Neural cell (in vitro differentiated cells): ENCODE measurements around the gene CLIC3. TPM values are rescaled to one million over a fixed set of nuclear protein-coding genes. Genes with fewer than 3 reads are reported as not detected.

ENCODE experiments used
- H2AFZ ChIP-seq: fragments of 200-600, 300-800 bp; sonication (generic), shearing (Covaris generic); 2 replicates; pipeline ENCODE4 v1.6.0; 2014; ENCODE audit warnings: low read depth, mild to moderate bottlenecking, antibody characterized with exemption, low read length, moderate library complexity
- H3F3A ChIP-seq: fragments of 200-600 bp; shearing (Covaris generic); 2 replicates; pipeline ENCODE4 v1.6.1; 2016; ENCODE audit warnings: mild to moderate bottlenecking, moderate library complexity, mixed read lengths, antibody characterized with exemption, low read length; ENCODE audit not compliant: insufficient read depth, poor library complexity, severe bottlenecking
- H3K27ac ChIP-seq: fragments of 200-600, 300-800 bp; sonication (generic), shearing (Covaris generic); 2 replicates; pipeline ENCODE4 v1.5.1; 2014; ENCODE audit warnings: mild to moderate bottlenecking, low read length, moderate library complexity
- H3K27me3 ChIP-seq: fragments of 300-800, 200-600 bp; sonication (generic), shearing (Covaris generic); 2 replicates; pipeline ENCODE4 v1.6.0; 2014; ENCODE audit warnings: mild to moderate bottlenecking, low read depth, low read length, moderate library complexity; ENCODE audit not compliant: insufficient read depth
- H3K36me3 ChIP-seq: fragments of 300-800, 200-600 bp; sonication (generic), shearing (Covaris generic); 2 replicates; pipeline ENCODE4 v1.5.1; 2014; ENCODE audit warnings: mild to moderate bottlenecking, antibody characterized with exemption, low read length, moderate library complexity; ENCODE audit not compliant: insufficient read depth
- H3K4me2 ChIP-seq: fragments of 300-800, 200-600 bp; sonication (generic), shearing (Covaris generic); 2 replicates; pipeline ENCODE4 v1.6.0; 2014; ENCODE audit warnings: mild to moderate bottlenecking, low read length
- H3K4me3 ChIP-seq: fragments of 300-800, 200-600 bp; sonication (generic), shearing (Covaris generic); 2 replicates; pipeline ENCODE4 v1.5.1; 2014; ENCODE audit warnings: mild to moderate bottlenecking, low read length, moderate library complexity
- H3K79me2 ChIP-seq: fragments of 200-600 bp; shearing (Covaris generic); replicated peaks from 2 replicates; pipeline ENCODE4 v1.6.0; 2014; ENCODE audit warnings: mild to moderate bottlenecking, low read length, moderate library complexity; ENCODE audit not compliant: insufficient read depth
- H3K9ac ChIP-seq: fragments of 300-800, 200-600 bp; sonication (generic), shearing (Covaris generic); 2 replicates; pipeline ENCODE4 v1.6.1; 2016; ENCODE audit warnings: mild to moderate bottlenecking, low read length, mixed read lengths
- H3K9me2 ChIP-seq: fragments of 200-600 bp; shearing (Covaris generic); 2 replicates; pipeline ENCODE4 v1.6.1; 2016; ENCODE audit warnings: mild to moderate bottlenecking, low read length, mixed read lengths; ENCODE audit not compliant: insufficient read depth
- H3K9me3 ChIP-seq: fragments of 200-600, 300-800 bp; sonication (generic), shearing (Covaris generic); 2 replicates; pipeline ENCODE4 v1.6.1; 2016; ENCODE audit warnings: mild to moderate bottlenecking, mixed run types, low read length, moderate library complexity, mixed read lengths
- H4K20me1 ChIP-seq: fragments of 200-600 bp; shearing (Covaris generic); 2 replicates; pipeline ENCODE4 v1.6.1; 2016; ENCODE audit warnings: mild to moderate bottlenecking, mixed run types; ENCODE audit not compliant: insufficient read depth
- CTCF ChIP-seq: fragments of 450-650 bp; IDR thresholded peaks from 2 replicates; pipeline ENCODE4 v1.5.1; 2014; ENCODE audit warnings: antibody characterized with exemption, mild to moderate bottlenecking, moderate library complexity; ENCODE audit not compliant: poor library complexity, severe bottlenecking
- EP300 ChIP-seq: fragments of 450-650 bp; conservative IDR thresholded peaks from 2 replicates; pipeline ENCODE4 v1.6.1; 2014; ENCODE audit warnings: antibody characterized with exemption, mild to moderate bottlenecking, moderate library complexity; ENCODE audit not compliant: poor library complexity, severe bottlenecking
- EZH2 ChIP-seq: fragments of 200-600, 300-800 bp; shearing (Covaris generic), sonication (generic); IDR thresholded peaks from 2 replicates; pipeline ENCODE4 v1.6.1; 2014; ENCODE audit warnings: antibody characterized with exemption, low read length, borderline replicate concordance, mild to moderate bottlenecking; ENCODE audit not compliant: insufficient read depth, poor library complexity, severe bottlenecking
- MXI1 ChIP-seq: fragments of 450-650 bp; conservative IDR thresholded peaks from 2 replicates; pipeline ENCODE4 v1.6.1; 2014; ENCODE audit warnings: antibody characterized with exemption, mild to moderate bottlenecking; ENCODE audit not compliant: poor library complexity, severe bottlenecking
- POLR2AphosphoS5 ChIP-seq: IDR thresholded peaks from 2 replicates; pipeline ENCODE4 v1.6.1; 2012
- RAD21 ChIP-seq: fragments of 450-650 bp; conservative IDR thresholded peaks from 2 replicates; pipeline ENCODE4 v1.6.1; 2014; ENCODE audit warnings: antibody characterized with exemption, mild to moderate bottlenecking, moderate library complexity
- REST ChIP-seq: IDR thresholded peaks from 2 replicates; pipeline ENCODE4 v1.6.1; 2012; ENCODE audit warnings: borderline replicate concordance
- SMC3 ChIP-seq: fragments of 450-650 bp; conservative IDR thresholded peaks from 2 replicates; pipeline ENCODE4 v1.6.1; 2014; ENCODE audit warnings: antibody characterized with exemption, mild to moderate bottlenecking, moderate library complexity; ENCODE audit not compliant: poor library complexity
- TAF1 ChIP-seq: IDR thresholded peaks from 2 replicates; pipeline ENCODE4 v1.6.1; 2012; ENCODE audit warnings: low read depth
- polyA plus RNA-seq: library from polyadenylated mRNA; depleted of rRNA; stranded (reverse); fragments of >200 nt; gene quantifications from 2 replicates; pipeline ENCODE4 v1.2.3, GENCODE V29; 2014

The CLIC3 gene
- polyA plus RNA-seq, 1 donor from 2014 or later = not detected

- H3K36me3 ChIP-seq = peaks cover 7% of the 10 kb centered on the region
Observed at GRCh38 chr9:137017791-137018497, 21.6 kb upstream of the CLIC3 start.

GRCh38 chr9:137017071-137017470 is 20.7 kb upstream of the CLIC3 start:
- H3K36me3 ChIP-seq = peaks cover 7% of the 10 kb centered on the region
- TF ChIP-seq RAD21 = no peak
- TF ChIP-seq CTCF = no peak
- no peak for TF ChIP-seq POLR2AphosphoS5
- no peak for TF ChIP-seq SMC3
- no peak for TF ChIP-seq MXI1
- no peak for TF ChIP-seq TAF1
- TF ChIP-seq EZH2 = no peak

More at GRCh38 chr9:137017791-137018497, 21.6 kb upstream of the CLIC3 start:
- H3K4me3 ChIP-seq = no peak overlapping the region
- H3K9ac ChIP-seq = no peak overlapping the region
- no peaks in the 10 kb centered on the region for H4K20me1 ChIP-seq
- H3K79me2 ChIP-seq = no peaks in the 10 kb centered on the region
- no peaks in the 10 kb centered on the region for H3F3A ChIP-seq
- no peak overlapping the region for H2AFZ ChIP-seq
- no peaks in the 10 kb centered on the region for H3K9me2 ChIP-seq
- H3K27ac ChIP-seq = no peak overlapping the region
- H3K9me3 ChIP-seq = no peaks in the 10 kb centered on the region
- no peaks in the 10 kb centered on the region for H3K27me3 ChIP-seq
- H3K4me2 ChIP-seq = no peak overlapping the region
- TF ChIP-seq EZH2 (no peak), EP300 (no peak), REST (no peak), RAD21 (no peak), TAF1 (no peak), POLR2AphosphoS5 (no peak), CTCF (no peak), SMC3 (no peak), MXI1 (no peak)

More at GRCh38 chr9:137017071-137017470, 20.7 kb upstream of the CLIC3 start:
- Histone ChIP-seq H3K4me2 (no peak overlapping the region), H3F3A (no peaks in the 10 kb centered on the region), H3K27me3 (no peaks in the 10 kb centered on the region), H3K9me3 (no peaks in the 10 kb centered on the region), H4K20me1 (no peaks in the 10 kb centered on the region), H3K27ac (no peak overlapping the region), H2AFZ (no peak overlapping the region), H3K79me2 (no peaks in the 10 kb centered on the region), H3K9me2 (no peaks in the 10 kb centered on the region), H3K9ac (no peak overlapping the region), H3K4me3 (no peak overlapping the region)
